T-helper 1 cell treated with Interleukin-12 subunit alpha and Interleukin-12 subunit beta and Interleukin-4 antibody, amounts not matched to agents 30 ng/mL and 1 ng/mL, for 36 hours (primary cell): ENCODE results near the gene NPFF. TPM values are rescaled to one million over a fixed set of nuclear protein-coding genes. Genes with fewer than 3 reads are reported as not detected.
"Not testable (repeated sequence)": the region's sequence is repeated elsewhere in the genome, so short reads cannot be mapped to it uniquely, and the experiment has no call there.

Experiments
- intact Hi-C: fragments of 100-400 bp; cut with micrococcal nuclease; formaldehyde crosslinking; loops from one replicate; pipeline ENCODE4 v1.15.1; 2024
- total RNA-seq: library from RNA; stranded (reverse); gene quantifications from 2 replicates; pipeline ENCODE4 v1.2.3, GENCODE V29; 2022

NPFF gene
- total RNA-seq, 1 donor from 2014 or later, result not detected

GRCh38 chr12:53497461-53497860 lies 9.8 kb downstream of the NPFF start:
- intact Hi-C loops, result no loop called here

DNA sequence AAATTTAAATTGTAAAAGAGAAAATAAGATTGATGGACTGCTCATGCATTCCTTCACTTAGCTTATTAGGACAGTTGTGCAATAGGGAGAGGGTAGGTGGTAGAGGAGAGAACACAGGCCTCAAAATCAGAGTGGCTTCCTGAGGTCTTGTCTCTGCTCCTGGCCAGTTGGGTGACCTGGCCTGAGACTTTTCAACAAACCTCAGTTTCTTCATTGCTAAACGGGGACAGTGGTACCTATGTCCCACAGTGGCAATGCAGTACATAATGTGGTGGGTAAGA lies 10.6 kb downstream of the NPFF start:
- intact Hi-C loops, result no loop called here

DNA sequence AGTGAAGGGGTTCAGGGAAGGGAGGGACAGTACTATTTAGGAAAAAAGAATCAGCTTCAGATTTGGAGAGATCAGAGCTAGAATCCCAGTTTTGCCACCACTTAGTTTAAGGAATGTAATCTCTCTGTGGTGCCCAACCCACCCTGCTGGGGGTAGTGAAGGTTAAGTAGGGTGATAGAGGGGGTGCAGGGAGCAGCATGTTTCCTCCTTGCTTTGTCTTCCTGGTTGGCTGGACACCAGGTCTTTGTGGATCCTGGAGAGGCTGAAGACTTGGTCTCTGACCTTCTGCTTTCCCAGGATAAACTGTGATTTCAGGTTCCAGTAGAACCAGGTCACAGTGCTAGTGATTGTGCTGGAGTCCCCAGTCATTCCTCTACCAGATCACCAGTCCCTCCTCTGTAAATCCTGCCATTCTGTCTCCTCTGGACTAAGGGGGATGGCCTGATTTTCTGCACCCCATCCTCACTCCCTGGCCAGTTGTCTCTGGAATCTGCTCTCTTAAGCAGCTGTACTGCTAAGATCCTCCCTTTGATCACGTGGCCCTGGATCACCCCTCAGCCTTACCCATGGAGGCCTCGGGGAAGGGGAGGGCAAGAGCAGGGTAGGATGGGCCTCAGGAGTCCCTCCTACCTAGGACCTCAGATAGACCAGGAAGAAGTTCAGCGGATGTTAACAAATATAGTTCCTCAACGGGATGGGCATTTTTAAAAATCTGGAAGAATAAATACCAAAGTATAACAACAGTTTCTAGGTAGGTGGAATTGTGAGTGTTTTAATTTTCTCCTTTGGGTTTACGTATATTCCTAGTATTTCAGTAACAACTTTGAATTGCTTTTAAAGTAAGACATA lies 11.2 kb downstream of the NPFF start:
- intact Hi-C loops, result no loop called here

- intact Hi-C loops, result loop anchor here (1.0 to 2.0 kb wide), 7 partner anchors 8 to 233 kb away; partner anchors contain the start of genes ATF7, CALCOCO1, PFDN5 and PRR13
These were observed 13.5 kb downstream of the NPFF start for GRCh38 chr12:53493610-53494391.

GRCh38 chr12:53492830-53493609 lies 14.3 kb downstream of the NPFF start:
- intact Hi-C loops, result loop anchor here (1.0 to 2.0 kb wide), 7 partner anchors 8 to 234 kb away; partner anchors contain the start of genes ATF7, CALCOCO1, PFDN5 and PRR13

DNA sequence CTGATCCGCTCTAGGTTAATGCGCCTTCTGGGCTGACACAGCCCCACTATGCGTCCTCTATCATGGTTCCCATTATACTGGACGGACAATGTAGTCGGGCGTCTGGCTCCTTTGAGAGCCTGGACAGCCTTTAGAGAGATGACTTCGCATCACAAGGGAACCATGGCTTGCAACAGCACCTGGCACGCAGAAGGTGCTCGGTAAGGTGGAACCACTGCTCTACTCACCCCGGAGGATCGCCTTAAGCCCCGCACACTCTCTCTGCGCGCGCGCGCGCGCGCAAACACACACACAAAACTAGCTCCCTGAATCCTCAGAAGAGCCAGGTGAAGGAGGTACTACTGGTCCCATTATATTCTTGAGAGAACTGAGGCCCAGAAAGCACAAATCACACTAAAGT lies 15.1 kb downstream of the NPFF start:
- intact Hi-C loops, result loop anchor here (2.0 kb wide), 3 partner anchors 71 to 235 kb away; partner anchors contain the start of genes ATF7 and CALCOCO1

DNA sequence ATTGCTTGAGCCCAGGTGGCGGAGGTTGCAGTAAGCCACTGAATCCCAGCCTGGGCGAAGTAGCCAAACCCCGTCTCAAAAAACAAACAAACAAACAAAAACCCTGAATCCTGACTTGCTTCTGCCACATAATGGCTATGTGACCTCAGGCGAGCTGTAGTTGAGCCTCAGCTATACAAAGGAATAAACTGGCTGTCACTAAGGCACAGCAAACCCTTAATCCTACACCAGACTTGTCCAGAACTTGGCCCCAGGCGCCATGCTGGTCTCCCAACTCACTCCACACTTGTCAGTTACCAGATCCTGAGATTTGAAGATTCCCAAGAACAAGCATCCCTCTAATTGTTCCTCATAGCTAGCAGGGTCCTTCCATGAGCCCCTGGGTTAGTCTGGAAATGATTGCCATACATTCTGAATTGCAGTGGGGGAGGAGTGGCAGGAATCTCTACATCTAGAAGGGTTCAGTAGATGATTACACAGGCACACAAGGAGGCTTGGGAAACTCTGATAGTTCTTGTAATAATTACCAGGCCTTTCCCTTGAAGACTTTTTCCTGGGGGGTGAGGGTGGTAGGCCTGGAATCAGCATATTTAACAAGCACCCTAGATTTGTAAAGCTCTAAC lies 17.9 kb downstream of the NPFF start:
- intact Hi-C loops, result no loop called here

DNA sequence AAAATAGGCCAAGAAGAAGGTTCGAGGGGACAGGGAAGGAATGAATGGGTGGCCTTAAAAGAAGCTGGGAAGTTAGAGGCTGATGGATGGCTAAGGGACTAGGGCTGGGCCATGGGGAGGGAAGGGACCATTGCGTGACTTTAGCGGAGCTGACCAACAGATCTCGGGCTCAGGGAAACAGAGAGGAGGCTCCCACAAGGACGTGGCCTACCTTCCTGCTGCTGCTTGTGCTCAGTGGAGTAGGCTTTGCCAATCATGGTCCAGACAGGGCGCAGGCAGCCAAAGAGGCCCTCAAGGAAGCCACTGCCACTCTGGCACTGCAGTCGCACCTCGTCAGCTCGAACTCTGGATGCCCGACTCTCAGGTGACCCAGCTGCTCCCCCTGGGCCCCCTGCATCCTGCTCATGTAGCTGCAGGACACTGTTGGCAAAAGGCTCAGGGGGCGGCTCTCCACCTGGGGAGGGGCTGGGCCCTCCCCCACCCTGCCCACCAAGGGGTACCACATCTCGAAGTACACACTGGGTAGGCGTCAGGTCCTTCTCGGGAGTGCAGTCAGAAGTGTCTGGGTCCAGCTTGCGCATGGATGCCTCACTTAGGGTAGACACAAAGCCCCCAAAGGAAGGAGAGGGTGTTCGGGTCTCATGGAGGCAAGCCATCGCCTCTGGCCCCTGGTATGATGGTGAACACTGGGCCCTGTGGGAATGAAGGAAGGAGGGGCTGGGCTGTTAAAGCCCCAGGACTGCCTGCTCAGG lies 20.4 kb downstream of the NPFF start:
- intact Hi-C loops, result no loop called here

GRCh38 chr12:53485955-53486735 lies 21.1 kb downstream of the NPFF start:
- intact Hi-C loops, result no loop called here

DNA sequence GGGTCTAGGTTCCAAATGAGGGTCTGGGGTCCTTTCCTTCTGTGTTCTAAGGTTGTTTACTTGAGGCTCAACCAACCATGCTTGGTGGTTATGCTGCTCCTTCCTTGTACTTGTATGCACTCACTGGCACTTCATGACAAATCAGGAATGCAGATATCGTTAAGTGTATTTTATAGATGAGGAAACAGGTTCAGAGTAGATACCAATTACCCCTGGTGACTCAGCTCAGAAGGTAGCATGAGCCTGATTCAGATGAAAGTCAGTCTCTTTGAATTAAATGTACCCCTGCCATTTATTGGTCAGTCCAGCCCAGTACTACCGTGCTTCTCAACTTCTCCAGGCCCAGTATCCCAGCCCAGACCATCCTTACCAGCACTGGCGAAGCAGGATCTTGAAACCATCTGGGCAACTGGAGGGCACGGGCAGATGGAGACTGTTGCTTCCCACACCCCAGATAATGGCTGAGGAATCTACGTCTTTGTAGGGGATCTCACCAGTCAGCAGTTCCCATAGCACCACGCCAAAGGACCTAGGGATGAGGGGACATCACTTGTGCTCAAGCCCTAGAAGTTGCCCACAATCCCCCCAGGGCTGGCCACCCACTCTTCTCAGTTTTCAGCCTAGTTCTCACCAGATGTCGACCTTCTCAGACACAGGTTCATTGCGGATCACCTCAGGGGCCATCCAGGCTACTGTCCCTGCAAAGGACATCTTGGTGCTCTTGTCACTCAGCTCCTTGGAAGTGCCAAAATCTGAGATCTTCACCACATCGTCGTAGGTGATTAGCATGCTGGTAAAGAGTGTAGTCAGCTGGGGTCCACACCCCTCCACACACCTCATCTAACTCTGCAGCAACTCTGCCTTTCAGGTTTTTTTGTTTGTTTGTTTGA lies 22.4 kb downstream of the NPFF start:
- intact Hi-C loops, result loop anchor here (1.0 kb wide), 1 partner anchor 23 kb away; no protein-coding TSS in a partner anchor

DNA sequence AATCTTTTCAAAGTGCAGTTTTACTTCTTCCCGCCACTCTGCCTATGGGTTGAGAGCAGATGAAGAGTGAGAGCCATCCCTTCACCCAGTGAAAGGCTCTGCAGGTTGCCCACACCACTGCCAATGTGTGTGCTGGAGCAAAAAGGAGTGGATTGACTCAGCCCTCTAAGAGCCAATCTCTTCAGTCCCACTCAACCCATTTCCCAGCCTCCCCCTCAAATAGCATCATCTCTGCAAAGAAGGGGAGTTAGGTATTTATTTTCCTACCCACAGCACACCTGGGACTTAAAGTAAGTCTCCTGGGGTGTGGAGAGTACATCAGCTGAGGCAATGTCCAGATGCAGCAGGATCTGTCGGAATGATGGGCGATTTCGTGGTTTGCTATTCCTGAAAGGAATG lies 23.3 kb downstream of the NPFF start:
- intact Hi-C loops, result loop anchor here (1.0 kb wide), 1 partner anchor 24 kb away; no protein-coding TSS in a partner anchor

- intact Hi-C loops, result no loop called here
These were observed 23.9 kb downstream of the NPFF start for GRCh38 chr12:53483225-53483978.

DNA sequence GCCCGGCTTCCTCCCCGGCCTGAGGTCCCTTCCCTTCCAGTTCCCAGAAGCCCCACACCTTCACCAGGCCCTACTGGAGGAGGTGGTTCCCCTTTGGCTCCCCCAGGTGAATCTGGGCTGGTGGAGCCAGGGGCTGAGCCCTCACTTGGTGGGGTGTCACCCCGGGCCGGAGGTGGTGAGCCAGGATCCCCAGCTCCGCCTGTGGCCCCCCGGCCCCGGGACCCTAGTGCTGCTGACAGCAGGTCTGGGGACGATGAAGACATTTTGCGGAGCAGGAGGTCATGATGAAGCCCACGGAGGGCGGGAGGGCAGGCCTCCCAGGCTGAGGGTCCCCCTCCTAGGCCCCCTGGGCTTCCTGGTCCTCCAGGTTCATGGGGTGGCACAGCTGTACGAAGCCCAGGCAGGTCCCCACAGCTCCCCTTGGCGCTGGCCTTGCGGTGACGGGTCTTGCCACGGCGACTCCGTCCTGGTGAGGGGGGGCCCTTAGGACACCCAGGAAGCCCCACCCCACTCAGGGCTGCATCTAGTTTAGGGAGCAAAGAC lies 24.6 kb downstream of the NPFF start:
- intact Hi-C loops, result no loop called here

DNA sequence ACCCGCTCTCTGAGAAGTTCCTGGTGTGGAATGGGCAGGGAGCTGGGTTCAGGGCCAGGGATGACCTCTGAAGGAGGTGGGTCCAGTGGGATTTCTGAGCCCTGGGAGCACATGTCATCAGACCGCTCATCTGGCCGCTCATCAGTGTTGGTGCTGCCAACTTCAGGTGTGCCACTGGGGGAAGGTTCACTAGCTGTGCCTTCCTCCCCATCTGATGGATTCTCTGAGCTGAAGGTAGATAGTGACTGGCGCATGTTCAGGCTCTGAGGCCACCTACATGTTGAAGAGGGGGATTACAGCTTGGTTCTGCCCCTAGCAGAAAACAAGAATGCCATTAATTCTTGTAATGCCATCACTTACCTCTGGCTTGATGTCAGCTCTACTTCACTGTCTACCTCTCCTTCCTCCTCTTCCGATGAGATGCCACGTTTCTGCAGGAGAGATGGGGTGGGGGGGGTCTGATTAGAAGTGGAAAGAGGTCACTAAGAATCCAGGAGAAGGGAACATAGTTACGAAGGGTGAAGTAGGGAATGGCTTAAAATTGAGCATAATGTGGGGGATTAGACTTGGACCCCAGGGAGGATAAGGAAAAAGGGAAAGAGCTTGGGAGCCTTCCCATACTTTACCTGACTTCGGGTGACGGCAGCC lies 25.2 kb downstream of the NPFF start:
- intact Hi-C loops, result no loop called here

DNA sequence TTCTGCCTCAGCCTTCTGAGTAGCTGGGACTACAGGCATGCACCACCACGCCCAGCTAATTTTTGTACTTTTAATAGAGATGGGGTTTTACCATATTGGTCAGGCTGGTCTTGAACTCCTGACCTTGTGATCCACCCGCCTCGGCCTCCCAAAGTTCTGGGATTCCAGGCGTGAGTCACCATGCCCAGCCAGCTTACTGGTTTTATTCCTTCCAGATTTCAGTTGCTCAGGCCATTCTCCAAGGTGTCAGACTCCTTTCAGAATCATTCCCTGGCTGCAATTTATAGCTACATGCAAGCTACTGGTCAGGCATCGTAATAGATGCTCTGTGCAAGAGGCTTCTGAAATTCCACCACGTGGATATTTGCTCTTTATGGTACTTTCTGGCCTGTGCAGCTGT lies 25.8 kb downstream of the NPFF start:
- intact Hi-C loops, result not testable (repeated sequence)

DNA sequence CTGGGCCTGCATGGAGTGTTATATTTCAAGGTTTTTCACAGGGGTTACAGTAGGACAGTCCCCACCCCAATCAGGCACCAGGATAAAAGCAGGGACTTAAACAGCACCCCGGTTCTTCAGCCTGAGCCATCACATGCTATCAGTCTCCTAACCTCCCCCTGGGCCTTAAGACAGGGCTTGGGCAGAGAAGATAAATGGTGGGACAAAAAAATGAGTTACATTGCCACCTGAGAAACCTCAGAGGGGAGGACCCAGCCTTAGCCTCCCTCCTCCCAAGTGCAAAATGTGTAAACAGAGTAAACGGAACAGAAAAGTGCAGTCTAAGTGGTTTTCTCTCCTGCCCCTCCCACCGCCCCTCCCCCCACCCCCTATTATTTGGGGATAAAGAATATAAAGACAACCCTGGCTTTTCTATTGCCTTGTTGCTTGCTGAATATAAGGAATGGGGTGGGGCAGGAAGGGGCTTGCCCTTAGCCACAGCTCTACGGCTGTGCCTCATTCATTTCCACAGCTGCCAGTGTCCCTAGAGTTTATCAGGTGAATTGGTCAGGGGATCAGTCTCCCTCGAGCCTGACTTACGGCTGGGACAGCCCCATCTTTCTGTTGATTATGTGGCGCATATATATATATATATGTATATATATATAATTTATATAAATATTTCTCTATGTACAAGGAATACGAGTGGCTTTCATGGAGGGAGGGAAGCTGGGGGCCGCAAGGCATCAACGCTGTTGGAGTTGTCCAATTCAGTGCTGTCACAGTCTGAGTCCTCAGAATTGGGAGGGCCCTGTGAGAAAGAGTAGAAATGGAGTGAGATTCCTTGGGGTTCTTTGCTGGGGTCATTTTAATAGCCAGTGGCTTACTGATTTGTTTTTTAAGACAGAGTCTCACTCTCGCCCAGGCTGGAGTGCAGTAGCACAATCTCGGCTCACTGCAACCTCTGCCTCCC lies 26.5 kb downstream of the NPFF start:
- intact Hi-C loops, result no loop called here
